OCI-LY3 (cell line): ENCODE results near the gene TMEM121B.

Experiments
- H2AFZ ChIP-seq: fragments of 200-600, 300-600 bp; shearing (Covaris generic); 2 replicates; pipeline ENCODE4 v1.6.0; 2014; ENCODE audit warnings: antibody characterized with exemption, low read depth, low read length
- H3K27ac ChIP-seq: fragments of 200-600, 300-600 bp; sonication (generic); 2 replicates; pipeline ENCODE4 v1.5.1; 2014; ENCODE audit warnings: mild to moderate bottlenecking, low read length, moderate library complexity, mixed read lengths
- H3K27me3 ChIP-seq: fragments of 200-600, 300-600 bp; sonication (generic); 2 replicates; pipeline ENCODE4 v1.6.1; 2014; ENCODE audit warnings: low read depth, low read length, mixed read lengths
- H3K36me3 ChIP-seq: fragments of 200-600, 300-600 bp; sonication (generic); replicated peaks from 2 replicates; pipeline ENCODE3; 2014; ENCODE audit warnings: low read depth, low read length, mixed read lengths
- H3K4me1 ChIP-seq: fragments of 300-600, 200-600 bp; sonication (generic); 2 replicates; pipeline ENCODE4 v1.6.1; 2014; ENCODE audit warnings: low read length, mixed read lengths
- H3K4me2 ChIP-seq: fragments of 200-600, 300-600 bp; sonication (generic); 2 replicates; pipeline ENCODE4 v1.6.1; 2014; ENCODE audit warnings: low read length, mixed read lengths
- H3K4me3 ChIP-seq: fragments of 300-600, 200-600 bp; sonication (generic); 2 replicates; pipeline ENCODE4 v1.5.1; 2014; ENCODE audit warnings: antibody characterized with exemption, mild to moderate bottlenecking, low read length, moderate library complexity
- H3K79me2 ChIP-seq: fragments of 300-600, 200-600 bp; shearing (Covaris generic); 2 replicates; pipeline ENCODE4 v1.6.1; 2014; ENCODE audit warnings: mild to moderate bottlenecking, low read length, mixed read lengths
- H3K9ac ChIP-seq: fragments of 300-600, 200-600 bp; shearing (Covaris generic); 2 replicates; pipeline ENCODE4 v1.6.0; 2014; ENCODE audit warnings: mild to moderate bottlenecking, low read length, moderate library complexity
- H3K9me3 ChIP-seq: fragments of 200-600, 300-600 bp; shearing (Covaris generic); 2 replicates; pipeline ENCODE4 v1.6.1; 2014; ENCODE audit warnings: low read length, mixed read lengths; ENCODE audit not compliant: insufficient read depth
- H4K20me1 ChIP-seq: fragments of 200-600, 300-600 bp; sonication (generic); 2 replicates; pipeline ENCODE4 v1.6.1; 2016; ENCODE audit warnings: low read length, mixed read lengths; ENCODE audit not compliant: insufficient read depth
- CTCF ChIP-seq: fragments of 200-600, 300-600 bp; sonication (generic); IDR thresholded peaks from 2 replicates; pipeline ENCODE4 v1.5.1; 2014; ENCODE audit warnings: antibody characterized with exemption, low read length, low read depth
- EZH2phosphoT487 ChIP-seq: fragments of 200-600 bp; shearing (Covaris generic); IDR thresholded peaks from 2 replicates; pipeline ENCODE4 v1.6.1; 2018; ENCODE audit warnings: antibody characterized with exemption, mixed run types, low read depth

TMEM121B gene

DNA sequence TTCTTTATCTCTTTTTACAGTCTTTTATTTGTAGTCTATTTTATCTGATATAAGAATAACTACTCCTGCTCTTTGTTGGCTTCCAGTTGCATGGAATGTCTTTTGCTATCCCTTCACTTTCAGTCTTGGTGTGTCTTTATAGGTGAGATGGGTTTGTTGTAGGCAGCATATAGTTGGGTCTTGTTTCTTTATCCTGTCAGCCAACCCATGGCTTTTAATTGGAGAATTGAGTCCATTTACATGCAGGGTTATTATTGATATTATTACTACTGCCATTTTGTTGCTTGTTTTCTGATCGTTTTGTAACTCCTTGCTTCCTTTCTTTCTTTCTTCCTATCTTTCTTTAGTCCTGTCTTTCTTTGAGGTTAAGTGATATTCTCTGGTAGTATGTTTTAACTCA is 48.3 kb downstream of the TMEM121B start:
- TF ChIP-seq EZH2phosphoT487, result no peak
- no peak for TF ChIP-seq CTCF
- no peak overlapping the region for H3K9ac ChIP-seq
- H3K36me3 ChIP-seq, result peaks cover 13% of the 10 kb centered on the region
- H3K27me3 ChIP-seq, result no peaks in the 10 kb centered on the region
- peaks cover 3% of the 10 kb centered on the region; the same call in 1 of the 2 replicates for H3K79me2 ChIP-seq
- H3K27ac ChIP-seq, result no peak overlapping the region
- no peak overlapping the region for H2AFZ ChIP-seq
- no peak overlapping the region for H3K4me3 ChIP-seq
- no peaks in the 10 kb centered on the region for H3K4me1 ChIP-seq
- H4K20me1 ChIP-seq, result peaks cover 13% of the 10 kb centered on the region
- H3K4me2 ChIP-seq, result no peak overlapping the region
- H3K9me3 ChIP-seq, result no peaks in the 10 kb centered on the region
